Vagina (tissue), 2 donors: ENCODE data around the gene UBE2E2. TPM values are rescaled to one million over a fixed set of nuclear protein-coding genes. Genes with fewer than 3 reads are reported as not detected.

Experiments used
- DNase-seq, 2 donors: peaks; one replicate each; pipeline ENCODE4 v3.0.0-alpha.2; 2017; ENCODE audit errors: extremely low spot score in 2 of 2
- H3K27ac ChIP-seq: fragments of 200-600 bp; sonication (generic); one replicate; pipeline ENCODE4 v1.5.1; 2019
- H3K27me3 ChIP-seq: fragments of 200-600 bp; sonication (generic); one replicate; pipeline ENCODE4 v1.5.1; 2019
- H3K36me3 ChIP-seq, 2 donors: fragments of 200-600 bp; sonication (generic); one replicate each; pipeline ENCODE4 v1.5.1; 2017 to 2019
- H3K4me1 ChIP-seq: fragments of 200-600 bp; sonication (generic); one replicate; pipeline ENCODE4 v1.5.1; 2019
- H3K4me3 ChIP-seq, 2 donors: fragments of 200-600 bp; sonication (generic); 1 replicate in 1 of 2; 2 replicates in 1 of 2; pipeline ENCODE4 v1.5.1; 2016 to 2019
- H3K9me3 ChIP-seq: fragments of 200-600 bp; sonication (generic); one replicate; pipeline ENCODE4 v1.5.1; 2019
- CTCF ChIP-seq, 3 experiments: fragments of 450-650 bp in 2 of 3; fragments of 200-600 bp in 1 of 3; sonication (generic) in 1 of 3; IDR thresholded peaks; one replicate each; pipeline ENCODE4 v1.5.1; 2017 to 2019; ENCODE audit warnings: antibody characterized with exemption in 3 of 3, mild to moderate bottlenecking in 2 of 3, moderate library complexity in 2 of 3
- POLR2A ChIP-seq, 2 donors: fragments of 450-650 bp; IDR thresholded peaks; one replicate each; pipeline ENCODE4 v1.6.1; 2017; ENCODE audit warnings: antibody characterized with exemption in 2 of 2, mild to moderate bottlenecking in 2 of 2, moderate library complexity in 2 of 2
- POLR2AphosphoS5 ChIP-seq, 2 donors: sonication (generic); formaldehyde crosslinking; IDR thresholded peaks; one replicate each; pipeline ENCODE4 v1.9.0; 2017; ENCODE audit warnings: antibody characterized with exemption in 2 of 2, mild to moderate bottlenecking in 2 of 2, low read depth in 1 of 2; ENCODE audit not compliant: insufficient read depth in 1 of 2
- intact Hi-C: fragments of 100-400 bp; cut with DNase I; formaldehyde crosslinking; loops from one replicate; pipeline ENCODE4 v1.15.1; 2023
- total RNA-seq: library from RNA; depleted of rRNA; stranded (reverse); fragments of >200 nt; gene quantifications from one replicate; pipeline ENCODE4 v1.2.3, GENCODE V29; 2016

Gene UBE2E2
- total RNA-seq, 1 donor from 2014 or later = 31.2 TPM

- no peaks in the 10 kb centered on the region for H3K9me3 ChIP-seq
- peaks cover 9% of the 10 kb centered on the region for H3K4me1 ChIP-seq
- no peaks in the 10 kb centered on the region for H3K36me3 ChIP-seq
- H3K27me3 ChIP-seq = no peaks in the 10 kb centered on the region
- TF ChIP-seq POLR2AphosphoS5 (IDR thresholded peaks at IDR 0.05; ENCODE audit: insufficient read depth in 1 of 2, low read depth in 1 of 2) (no peak), POLR2A (IDR thresholded peaks at IDR 0.05) (no peak), CTCF (IDR thresholded peaks at IDR 0.05) (no peak)
- no peak for DNase-seq
- H3K4me3 ChIP-seq = no peak overlapping the region
- intact Hi-C loops = no loop called here
- no peak overlapping the region for H3K27ac ChIP-seq
These were observed 100.6 kb downstream of the UBE2E2 start for GRCh38 chr3:23303601-23304217.

- no peak overlapping the region for H3K27ac ChIP-seq
- TF ChIP-seq POLR2A (IDR thresholded peaks at IDR 0.05) (no peak), CTCF (IDR thresholded peaks at IDR 0.05) (no peak), POLR2AphosphoS5 (IDR thresholded peaks at IDR 0.05; ENCODE audit: insufficient read depth in 1 of 2, low read depth in 1 of 2) (no peak)
- no peak for DNase-seq
- no peak overlapping the region for H3K4me3 ChIP-seq
- no peaks in the 10 kb centered on the region for H3K27me3 ChIP-seq
- no peaks in the 10 kb centered on the region for H3K36me3 ChIP-seq
- peaks cover 9% of the 10 kb centered on the region for H3K4me1 ChIP-seq
- intact Hi-C loops = no loop called here
- no peaks in the 10 kb centered on the region for H3K9me3 ChIP-seq
These were observed 101.3 kb downstream of the UBE2E2 start for GRCh38 chr3:23304424-23304823.

- Histone ChIP-seq H3K9me3 (no peaks in the 10 kb centered on the region), H3K4me3 (no peak overlapping the region), H3K36me3 (no peaks in the 10 kb centered on the region), H3K27me3 (no peaks in the 10 kb centered on the region), H3K4me1 (peaks cover 2% of the 10 kb centered on the region), H3K27ac (no peak overlapping the region)
- DNase-seq = no peak
- intact Hi-C loops = no loop called here
- no peak for TF ChIP-seq POLR2AphosphoS5 (IDR thresholded peaks at IDR 0.05; ENCODE audit: insufficient read depth in 1 of 2, low read depth in 1 of 2)
- TF ChIP-seq POLR2A (IDR thresholded peaks at IDR 0.05) = no peak
- TF ChIP-seq CTCF (IDR thresholded peaks at IDR 0.05) = no peak
These were observed 106.0 kb downstream of the UBE2E2 start for GRCh38 chr3:23308986-23309625.

- Histone ChIP-seq H3K27ac (no peak overlapping the region), H3K27me3 (no peaks in the 10 kb centered on the region), H3K4me1 (peaks cover 12% of the 10 kb centered on the region), H3K4me3 (no peak overlapping the region), H3K36me3 (no peaks in the 10 kb centered on the region), H3K9me3 (no peaks in the 10 kb centered on the region)
- DNase-seq = no peak
- intact Hi-C loops = no loop called here
- no peak for TF ChIP-seq POLR2AphosphoS5 (IDR thresholded peaks at IDR 0.05; ENCODE audit: insufficient read depth in 1 of 2, low read depth in 1 of 2)
- TF ChIP-seq POLR2A (IDR thresholded peaks at IDR 0.05) = no peak
- TF ChIP-seq CTCF (IDR thresholded peaks at IDR 0.05) = no peak
These were observed 109.7 kb downstream of the UBE2E2 start for GRCh38 chr3:23312866-23313265.
